ENCODE measurements around the gene APBA1. TPM values are rescaled to one million over a fixed set of nuclear protein-coding genes. Genes with fewer than 3 reads are reported as not detected.

APBA1 gene
- total and polyA plus RNA-seq, 2 of the 4 experiments (the other 2 are of a cell fraction): 3.8 to 5.1 TPM

- DNase-seq: no peak
- in situ Hi-C loops (cut with MboI; ENCODE audit: low sequenced_read_pairs): loop anchor here (25.0 kb wide), 1 partner anchor 578 kb away; no protein-coding TSS in a partner anchor
- H2AK9ac ChIP-seq (replicated peaks; ENCODE audit: low read depth, low read length, poor library complexity): no peak overlapping the region
These were observed 13.0 kb downstream of the APBA1 start for GRCh38 chr9:69658987-69659675.

More at GRCh38 chr9:69658987-69659675, 13.0 kb downstream of the APBA1 start:
- H4K5ac ChIP-seq (ENCODE audit: low read depth, low read length): no peak overlapping the region
- H3K36me3 ChIP-seq (ENCODE audit: control insufficient read depth, insufficient read depth, low read length): no peaks in the 10 kb centered on the region
- CTCF ChIA-PET: no interaction called here
- H3K18ac ChIP-seq (ENCODE audit: low read depth, low read length): no peak overlapping the region
- no peaks in the 10 kb centered on the region for H3K9me3 ChIP-seq (ENCODE audit: control insufficient read depth, insufficient read depth, low read length)
- no TSS peak for BruUV-seq (replicated peaks)
- H2AFZ ChIP-seq (replicated peaks; ENCODE audit: low read length, poor library complexity): no peak overlapping the region
- H3K4me3 ChIP-seq (ENCODE audit: insufficient read depth, low read depth, low read length): no peak overlapping the region
- H3K4me1 ChIP-seq (ENCODE audit: control insufficient read depth, insufficient read depth, low read length): peaks cover 3% of the 10 kb centered on the region; the same call in 1 of the 2 replicates
- peak overlapping the region; percentile 31; the same call in 1 of the 2 replicates for H3K4ac ChIP-seq (ENCODE audit: low read depth, low read length)
- peaks cover 0 to 9% of the 10 kb centered on the region in 2 experiments; a peak in 2 of 4 replicates for H3K79me1 ChIP-seq (ENCODE audit: low read depth in 1 of 2, low read length in 2 of 2)
- dilution Hi-C loops (cut with HindIII; ENCODE audit: low sequenced_read_pairs, unreplicated experiment): no loop called here
- no peak overlapping the region for H2BK15ac ChIP-seq (ENCODE audit: low read depth, low read length)
- no peak for TF ChIP-seq SMC3 (IDR thresholded peaks at IDR 0.05; ENCODE audit: low read depth, low read length)
- TF ChIP-seq MXI1 (IDR thresholded peaks at IDR 0.05; ENCODE audit: borderline replicate concordance, low read depth, low read length): no peak
- ATAC-seq (ENCODE audit: low read depth): peak; percentile 42
- intact Hi-C loops (cut with micrococcal nuclease): no loop called here
- no peak overlapping the region for H3K27ac ChIP-seq (ENCODE audit: insufficient read depth, low read length)
- POLR2A ChIA-PET (ENCODE audit: unreplicated experiment): no interaction called here
- no peak overlapping the region for H2BK5ac ChIP-seq (ENCODE audit: low read depth, low read length, poor library complexity, severe bottlenecking)
- peak overlapping the region; percentile 26; the same call in 1 of the 2 replicates for H2BK120ac ChIP-seq (ENCODE audit: low read depth, low read length)
- H3K27me3 ChIP-seq (ENCODE audit: control insufficient read depth, insufficient read depth, low read length): no peaks in the 10 kb centered on the region
- H3K23ac ChIP-seq (ENCODE audit: low read depth, low read length): peak overlapping the region; percentile 24; the same call in 1 of the 2 replicates
- no peaks in the 10 kb centered on the region for H4K20me1 ChIP-seq (ENCODE audit: insufficient read depth, low read length)
- H3K4me2 ChIP-seq (ENCODE audit: low read depth, low read length): no peak overlapping the region
- WGBS, 2 experiments (ENCODE audit: extremely low coverage in 2 of 2, insufficient read length in 1 of 2): 67% methylated on average over 2 of the region's 3 CpGs; no CpG with 5 or more reads in 1 of the 2 experiments
- no peak overlapping the region for H4K91ac ChIP-seq (ENCODE audit: insufficient read depth, low read depth, low read length)
- no peak overlapping the region for H3K9ac ChIP-seq (ENCODE audit: low read depth, low read length)
- peaks cover 4% of the 10 kb centered on the region; the same call in 1 of the 2 replicates for H3K9me1 ChIP-seq (ENCODE audit: insufficient read depth, low read length)
- no peak overlapping the region for H4K8ac ChIP-seq (ENCODE audit: low read depth in 2 of 2, low read length in 2 of 2)
- H3K14ac ChIP-seq (replicated peaks; ENCODE audit: low read depth, low read length): no peak overlapping the region; the same call in 1 of the 2 replicates
- no peak overlapping the region for H3K56ac ChIP-seq (ENCODE audit: extremely low read depth, insufficient read depth, low read length)
- peak overlapping the region; percentile 48 for H2BK20ac ChIP-seq (ENCODE audit: low read depth, low read length)
- no peak overlapping the region for H2AK5ac ChIP-seq (ENCODE audit: low read depth, low read length)

Measured in IMR-90 (cell line).